GM12873 (cell line): ENCODE data around the gene ZNF574.

ENCODE experiments used
- TF ChIP-seq, protein P1 (sequence below): IDR thresholded peaks from 2 replicates; pipeline ENCODE4 v1.5.1; 2012; ENCODE audit warnings: low read depth, mild to moderate bottlenecking, moderate library complexity, low read length, control low read depth; ENCODE audit not compliant: insufficient read depth; ENCODE audit errors: missing control alignments

ZNF574 gene, protein sequence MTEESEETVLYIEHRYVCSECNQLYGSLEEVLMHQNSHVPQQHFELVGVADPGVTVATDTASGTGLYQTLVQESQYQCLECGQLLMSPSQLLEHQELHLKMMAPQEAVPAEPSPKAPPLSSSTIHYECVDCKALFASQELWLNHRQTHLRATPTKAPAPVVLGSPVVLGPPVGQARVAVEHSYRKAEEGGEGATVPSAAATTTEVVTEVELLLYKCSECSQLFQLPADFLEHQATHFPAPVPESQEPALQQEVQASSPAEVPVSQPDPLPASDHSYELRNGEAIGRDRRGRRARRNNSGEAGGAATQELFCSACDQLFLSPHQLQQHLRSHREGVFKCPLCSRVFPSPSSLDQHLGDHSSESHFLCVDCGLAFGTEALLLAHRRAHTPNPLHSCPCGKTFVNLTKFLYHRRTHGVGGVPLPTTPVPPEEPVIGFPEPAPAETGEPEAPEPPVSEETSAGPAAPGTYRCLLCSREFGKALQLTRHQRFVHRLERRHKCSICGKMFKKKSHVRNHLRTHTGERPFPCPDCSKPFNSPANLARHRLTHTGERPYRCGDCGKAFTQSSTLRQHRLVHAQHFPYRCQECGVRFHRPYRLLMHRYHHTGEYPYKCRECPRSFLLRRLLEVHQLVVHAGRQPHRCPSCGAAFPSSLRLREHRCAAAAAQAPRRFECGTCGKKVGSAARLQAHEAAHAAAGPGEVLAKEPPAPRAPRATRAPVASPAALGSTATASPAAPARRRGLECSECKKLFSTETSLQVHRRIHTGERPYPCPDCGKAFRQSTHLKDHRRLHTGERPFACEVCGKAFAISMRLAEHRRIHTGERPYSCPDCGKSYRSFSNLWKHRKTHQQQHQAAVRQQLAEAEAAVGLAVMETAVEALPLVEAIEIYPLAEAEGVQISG

DNA sequence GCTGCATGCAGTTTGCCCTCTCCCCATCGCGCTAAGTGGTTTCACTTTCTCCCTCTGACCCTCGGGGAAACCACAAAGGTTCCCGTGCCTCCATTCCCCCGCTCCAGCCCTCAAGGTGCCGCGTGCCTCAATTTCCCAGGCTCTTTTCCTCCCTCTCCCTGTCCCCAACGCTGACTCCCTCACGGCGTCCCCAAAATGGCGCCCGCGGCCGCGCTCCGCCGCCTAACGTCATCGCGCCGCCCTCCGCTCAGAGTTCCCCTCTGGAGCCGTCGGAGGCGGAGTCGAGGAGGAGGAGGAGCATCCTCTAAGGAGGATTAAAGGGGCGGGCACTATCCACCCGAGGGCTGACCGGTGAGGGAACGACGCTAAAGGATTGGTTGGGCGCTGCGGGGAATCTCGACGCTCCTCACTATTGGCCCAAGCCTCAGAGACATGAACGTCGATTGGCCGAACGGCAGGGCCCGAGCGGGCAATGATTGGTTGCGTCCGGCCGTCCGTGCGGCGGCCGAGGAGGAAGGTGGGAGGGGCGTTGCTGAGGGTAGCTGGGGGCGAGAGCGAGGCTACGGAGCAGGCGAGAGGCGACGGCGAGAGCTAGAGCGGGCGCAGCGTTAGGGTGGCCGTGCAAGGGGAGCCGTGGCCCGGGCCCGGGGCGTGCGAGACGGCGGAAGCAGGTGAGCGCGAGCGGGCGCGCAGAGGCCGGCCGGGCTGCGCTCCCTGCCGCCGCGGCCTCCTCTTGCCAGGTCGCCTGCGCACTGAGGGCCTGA is at the start of gene ZNF574:
Gene ZNF574, plus strand, starts transcription at position 551 of the 764 bp plus-strand sequence. CDS start 2,441 bp downstream, outside the sequence.
- TF ChIP-seq, protein P1, sequence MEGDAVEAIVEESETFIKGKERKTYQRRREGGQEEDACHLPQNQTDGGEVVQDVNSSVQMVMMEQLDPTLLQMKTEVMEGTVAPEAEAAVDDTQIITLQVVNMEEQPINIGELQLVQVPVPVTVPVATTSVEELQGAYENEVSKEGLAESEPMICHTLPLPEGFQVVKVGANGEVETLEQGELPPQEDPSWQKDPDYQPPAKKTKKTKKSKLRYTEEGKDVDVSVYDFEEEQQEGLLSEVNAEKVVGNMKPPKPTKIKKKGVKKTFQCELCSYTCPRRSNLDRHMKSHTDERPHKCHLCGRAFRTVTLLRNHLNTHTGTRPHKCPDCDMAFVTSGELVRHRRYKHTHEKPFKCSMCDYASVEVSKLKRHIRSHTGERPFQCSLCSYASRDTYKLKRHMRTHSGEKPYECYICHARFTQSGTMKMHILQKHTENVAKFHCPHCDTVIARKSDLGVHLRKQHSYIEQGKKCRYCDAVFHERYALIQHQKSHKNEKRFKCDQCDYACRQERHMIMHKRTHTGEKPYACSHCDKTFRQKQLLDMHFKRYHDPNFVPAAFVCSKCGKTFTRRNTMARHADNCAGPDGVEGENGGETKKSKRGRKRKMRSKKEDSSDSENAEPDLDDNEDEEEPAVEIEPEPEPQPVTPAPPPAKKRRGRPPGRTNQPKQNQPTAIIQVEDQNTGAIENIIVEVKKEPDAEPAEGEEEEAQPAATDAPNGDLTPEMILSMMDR, result no peak

DNA sequence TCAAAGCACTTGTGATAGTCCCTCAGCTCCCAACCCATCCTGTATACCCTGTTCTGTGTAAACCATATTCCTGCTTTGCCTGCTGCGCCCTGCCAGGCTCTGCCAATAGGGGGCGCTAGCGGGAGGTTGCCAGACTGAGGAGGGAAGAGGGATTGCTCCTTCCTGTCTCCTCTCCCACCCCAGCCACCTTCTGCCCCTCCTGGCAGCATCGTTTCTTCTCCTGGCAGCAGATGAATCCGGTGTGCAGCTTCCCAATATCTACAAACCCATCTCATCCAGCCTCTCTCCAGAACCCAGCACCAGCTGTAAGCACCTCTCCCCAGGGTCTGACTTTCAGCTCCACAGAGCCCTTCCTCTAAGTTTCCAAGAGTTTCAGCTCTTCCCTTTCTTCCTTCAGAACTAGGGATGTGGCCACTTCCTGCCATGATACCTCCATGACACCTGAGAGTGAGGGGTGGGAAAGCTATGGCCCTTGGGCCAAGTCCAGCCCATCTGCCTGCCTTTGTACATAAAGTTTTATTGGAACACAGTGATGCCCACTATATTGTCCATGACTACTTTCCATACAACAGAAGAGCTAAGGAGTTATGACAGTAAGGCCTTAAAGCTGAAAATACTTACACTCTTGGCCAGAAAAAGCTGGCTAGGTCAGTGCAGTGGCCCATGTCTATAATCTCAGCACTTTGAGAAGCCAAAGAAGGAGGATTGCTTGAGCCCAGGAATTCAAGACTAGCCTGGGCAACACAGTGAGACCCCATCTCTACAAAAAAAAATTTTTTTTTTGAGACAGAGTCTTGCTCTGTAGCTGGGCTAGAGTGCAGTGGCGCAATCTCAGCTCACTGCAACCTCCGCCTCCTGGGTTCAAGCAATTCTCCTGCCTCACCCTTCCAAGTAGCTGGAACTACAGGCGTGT is 47.4 kb upstream of the ZNF574 start:
- TF ChIP-seq, protein P1, result peak; percentile 89

DNA sequence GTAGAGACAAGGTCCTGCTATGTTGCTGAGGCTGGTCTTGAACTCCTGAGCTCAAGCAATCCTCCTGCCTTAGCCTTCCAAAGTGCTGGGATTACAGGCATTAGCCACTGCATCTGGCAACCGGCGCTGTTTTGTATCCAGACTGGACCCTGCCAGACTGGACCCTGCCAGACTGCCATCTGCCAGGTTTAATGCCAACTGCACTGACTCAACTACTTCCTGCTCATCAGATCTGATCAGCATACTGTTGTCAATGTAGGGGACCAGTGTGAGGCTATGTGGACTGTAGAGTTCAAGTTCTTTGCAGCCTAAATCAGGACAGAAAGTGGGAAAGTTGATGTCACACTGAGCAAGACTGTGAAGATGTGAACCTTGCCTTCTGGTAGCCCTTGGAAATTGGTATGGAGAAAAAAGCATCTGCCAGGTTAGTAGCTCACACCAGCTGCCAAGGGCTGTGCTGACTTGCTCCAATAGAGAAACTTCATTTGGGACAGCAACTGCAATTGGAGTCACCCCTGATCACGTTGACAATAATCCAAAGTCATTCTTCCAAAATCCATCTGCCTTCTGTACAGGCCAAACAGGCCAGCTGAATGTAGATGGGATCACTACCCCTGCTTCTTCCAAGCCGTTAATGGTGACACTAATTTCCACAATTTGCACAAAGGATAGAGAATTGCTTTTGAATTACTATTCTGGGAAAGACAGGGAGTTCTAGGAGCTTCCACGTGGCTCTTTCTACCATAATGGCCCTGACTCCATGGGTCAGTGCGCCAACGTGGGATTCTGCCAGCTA is 45.1 kb upstream of the ZNF574 start:
- TF ChIP-seq, protein P1, result no peak

GRCh38 chr19:42032431-42032830 is 43.5 kb upstream of the ZNF574 start:
- TF ChIP-seq, protein P1, result no peak

DNA sequence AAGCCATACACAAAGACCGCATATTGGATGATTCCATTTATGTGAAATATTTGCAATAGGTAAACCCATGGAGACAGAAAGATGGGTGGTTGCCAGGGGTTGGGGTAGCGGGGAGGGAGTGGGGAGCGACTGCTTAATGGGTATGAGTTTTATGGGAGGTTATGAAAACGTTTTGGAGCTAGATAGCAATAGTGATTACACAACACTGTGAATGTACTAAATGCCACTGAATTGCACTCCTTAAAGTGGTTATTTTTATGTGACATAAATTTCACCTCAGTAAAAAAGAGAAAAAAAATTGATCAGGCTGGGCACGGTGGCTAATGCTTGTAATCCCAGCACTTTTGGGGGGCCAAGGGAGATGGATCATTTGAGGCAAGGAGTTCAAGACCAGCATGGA is 42.6 kb upstream of the ZNF574 start:
- TF ChIP-seq, protein P1, result no peak
